ENCODE results near the gene BDH1.
"Not testable (repeated sequence)": the region's sequence is repeated elsewhere in the genome, so short reads cannot be mapped to it uniquely, and the experiment has no call there.

Gene BDH1

DNA sequence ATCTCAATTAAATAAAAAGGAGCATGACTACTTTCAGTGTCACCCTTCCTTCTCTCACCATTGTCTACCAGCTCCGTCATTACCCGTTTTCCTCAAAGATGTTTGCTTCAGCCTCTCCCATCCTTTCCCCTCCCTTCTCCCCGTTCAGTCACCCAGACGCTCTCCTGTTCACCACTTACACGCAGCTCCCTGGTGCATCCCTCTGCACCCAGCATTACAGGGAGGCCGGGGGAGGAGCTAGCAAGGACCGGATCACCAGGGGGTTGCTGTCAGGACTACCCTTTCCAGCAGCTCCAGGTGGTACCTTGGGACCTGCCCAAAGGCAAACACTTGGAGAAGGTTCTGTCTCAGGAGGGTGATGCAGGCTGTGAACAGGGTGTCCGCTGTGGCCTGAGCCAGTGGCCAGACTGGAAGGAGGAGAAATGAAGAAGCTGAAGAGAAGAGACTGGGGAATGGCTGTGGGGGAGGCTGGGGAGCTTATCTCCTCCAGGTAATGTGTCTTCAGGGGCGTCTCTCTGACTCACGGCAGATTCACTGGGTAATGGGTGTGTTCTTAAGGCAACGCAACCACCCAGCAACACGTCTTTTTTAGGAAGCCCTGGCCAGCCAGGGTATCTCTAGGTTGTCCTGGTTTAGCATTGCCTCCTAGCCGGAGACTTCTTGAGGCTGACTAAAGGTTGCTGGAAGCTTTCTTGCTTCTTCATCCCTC is 21.8 kb upstream of the BDH1 start:
- DNase-seq (ENCODE audit: low read depth) = no peak

DNA sequence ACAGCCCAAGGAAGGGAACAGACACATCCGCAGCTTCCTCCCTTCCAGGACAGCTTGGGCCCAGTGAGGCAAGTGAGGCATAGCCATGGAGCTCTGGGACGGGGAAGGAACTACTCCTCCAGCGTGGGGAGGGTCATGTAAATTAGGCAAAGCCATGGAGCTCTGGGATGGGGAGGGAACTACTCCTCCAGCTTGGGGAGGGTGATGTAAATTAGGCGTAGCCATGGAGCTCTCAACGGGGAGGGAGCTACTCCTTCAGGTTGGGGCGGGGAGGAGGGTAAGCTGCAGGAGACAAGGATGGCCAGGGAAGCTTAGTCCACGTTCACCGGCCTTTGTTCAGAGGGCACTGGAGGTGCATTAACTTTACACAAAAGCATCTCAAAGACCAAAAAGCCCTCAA is 21.1 kb upstream of the BDH1 start:
- no peak for DNase-seq (ENCODE audit: low read depth)

DNA sequence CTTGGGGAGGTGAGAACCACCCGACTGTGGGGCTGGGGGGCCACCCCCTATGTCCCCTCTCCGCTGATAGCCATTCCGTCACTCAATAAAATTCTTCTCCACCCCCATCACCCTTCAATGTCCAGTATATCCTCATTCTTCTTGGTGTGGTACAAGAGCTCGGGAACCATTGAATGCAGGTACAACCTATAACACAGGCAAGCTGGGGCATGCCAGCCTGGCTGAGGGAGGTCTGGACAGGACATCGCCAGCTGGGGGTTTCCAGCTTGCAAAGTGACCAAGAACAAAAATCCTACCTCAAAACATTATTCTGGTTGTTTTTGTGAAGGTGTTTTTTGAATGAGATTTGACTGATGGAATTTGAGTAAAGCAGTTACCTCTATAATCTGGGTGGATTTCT is 19.6 kb upstream of the BDH1 start:
- DNase-seq (ENCODE audit: low read depth) = no peak

DNA sequence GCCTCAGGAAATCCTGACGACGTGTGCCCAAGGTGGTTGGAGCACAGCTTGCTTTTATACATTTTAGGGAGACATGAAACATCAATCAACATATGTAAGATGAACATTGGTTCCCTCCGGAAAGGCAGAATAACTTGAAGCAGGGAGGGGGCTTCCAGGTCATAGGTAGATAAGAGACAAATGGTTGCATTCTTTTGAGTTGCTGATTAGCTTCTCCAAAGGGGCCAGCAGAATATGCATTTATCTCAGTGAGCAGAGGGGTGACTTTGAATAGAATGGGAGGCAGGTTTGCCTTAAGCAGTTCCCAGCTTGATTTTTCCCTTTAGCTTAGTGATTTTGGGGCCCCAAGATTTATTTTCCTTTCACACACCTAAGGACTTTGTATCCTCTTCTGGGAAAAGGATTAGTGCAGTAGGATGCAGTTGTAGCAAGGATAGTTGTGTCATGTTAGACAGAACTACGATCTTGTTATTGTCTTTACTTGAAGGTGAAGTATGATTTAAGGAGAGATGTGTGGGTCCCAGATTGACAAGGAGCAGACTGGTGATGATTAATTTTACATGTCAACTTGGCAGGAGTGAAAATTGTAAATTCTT is 18.7 kb upstream of the BDH1 start:
- DNase-seq (ENCODE audit: low read depth) = not testable (repeated sequence)

DNA sequence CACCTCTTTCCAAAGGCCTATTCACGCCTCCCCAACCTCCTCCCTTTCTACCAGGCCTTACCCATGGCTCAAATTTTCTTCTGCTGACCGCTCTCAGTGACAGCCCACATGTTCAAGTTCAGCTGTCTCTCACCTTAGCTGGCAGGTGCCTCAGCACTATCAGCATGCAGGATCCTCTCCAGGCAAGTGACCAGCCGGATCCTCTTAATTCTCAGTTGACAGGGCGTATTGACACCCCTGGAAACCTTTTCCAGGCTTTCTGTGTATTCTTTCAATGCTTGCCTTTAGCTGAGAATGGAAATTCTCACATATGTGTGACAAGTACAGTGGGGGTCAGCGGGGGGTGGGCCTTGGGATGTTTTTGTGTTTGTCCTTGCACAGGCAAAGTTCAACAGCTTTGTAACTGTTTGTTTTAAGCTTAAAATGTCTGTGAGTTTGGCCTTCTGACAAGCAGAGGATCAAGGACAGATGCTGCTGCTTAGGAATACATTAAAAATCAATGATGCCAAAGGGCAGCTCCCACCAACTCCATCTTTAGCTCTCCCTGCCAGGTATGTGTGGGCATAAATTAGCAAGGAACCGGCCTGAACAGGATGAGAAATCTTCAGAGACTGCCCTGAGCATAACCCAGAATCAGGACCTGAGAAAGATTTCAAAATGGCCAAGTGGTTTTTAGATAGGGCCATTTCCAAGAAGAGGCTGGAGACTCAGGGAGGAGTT is 17.4 kb upstream of the BDH1 start:
- no peak for DNase-seq (ENCODE audit: low read depth)

DNA sequence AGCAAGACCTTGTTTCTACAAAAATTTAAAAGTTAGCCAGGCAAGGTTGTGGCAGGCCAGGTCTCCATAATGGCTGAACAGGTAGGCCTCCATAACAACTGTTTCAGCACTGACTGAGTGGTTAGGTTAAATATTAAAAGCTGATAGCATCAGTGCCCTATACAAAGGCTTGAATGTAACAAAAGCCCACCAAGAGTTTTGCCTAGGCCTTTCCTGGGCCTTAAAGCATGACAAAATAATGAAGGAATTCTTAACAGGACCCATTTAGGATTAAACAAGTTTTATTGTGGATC is 16.1 kb upstream of the BDH1 start:
- not testable (repeated sequence) for DNase-seq (ENCODE audit: low read depth)

DNA sequence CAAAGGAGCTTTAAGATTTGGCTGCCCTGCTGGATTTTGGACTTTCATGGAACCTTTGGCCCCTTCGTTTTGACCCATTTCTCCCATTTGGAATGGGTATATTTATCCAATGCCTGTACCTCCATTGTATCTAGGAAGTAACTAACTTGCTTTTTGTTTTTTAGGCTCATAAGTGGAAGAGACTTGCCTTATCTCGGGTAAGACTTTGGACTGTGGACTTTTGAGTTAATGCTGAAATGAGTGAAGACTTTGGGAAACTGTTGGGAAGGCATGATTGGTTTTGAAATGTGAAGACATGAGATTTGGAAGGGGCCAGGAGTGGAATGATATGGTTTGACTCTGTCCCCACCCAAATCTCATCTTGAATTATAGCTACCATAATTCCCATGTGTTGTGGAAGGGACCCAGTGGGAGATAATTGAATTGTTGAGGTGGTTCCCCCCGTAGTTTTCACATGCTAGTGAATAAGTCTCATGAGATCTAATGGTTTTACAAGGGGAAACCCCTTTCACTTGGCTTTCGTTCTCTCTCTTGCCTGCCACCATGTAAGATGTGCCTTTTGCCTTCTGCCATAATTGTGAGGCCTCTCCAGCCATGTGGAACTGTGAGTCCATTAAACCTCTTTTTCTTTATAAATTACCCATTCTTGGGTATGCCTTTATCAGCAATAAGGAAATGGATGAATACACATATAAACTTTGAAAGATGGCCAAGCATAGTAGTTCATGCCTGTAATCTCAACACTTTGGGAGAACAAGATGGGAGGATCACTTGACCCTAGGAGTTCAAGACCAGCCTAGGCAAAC is 15.5 kb upstream of the BDH1 start:
- DNase-seq (ENCODE audit: low read depth) = not testable (repeated sequence)

DNA sequence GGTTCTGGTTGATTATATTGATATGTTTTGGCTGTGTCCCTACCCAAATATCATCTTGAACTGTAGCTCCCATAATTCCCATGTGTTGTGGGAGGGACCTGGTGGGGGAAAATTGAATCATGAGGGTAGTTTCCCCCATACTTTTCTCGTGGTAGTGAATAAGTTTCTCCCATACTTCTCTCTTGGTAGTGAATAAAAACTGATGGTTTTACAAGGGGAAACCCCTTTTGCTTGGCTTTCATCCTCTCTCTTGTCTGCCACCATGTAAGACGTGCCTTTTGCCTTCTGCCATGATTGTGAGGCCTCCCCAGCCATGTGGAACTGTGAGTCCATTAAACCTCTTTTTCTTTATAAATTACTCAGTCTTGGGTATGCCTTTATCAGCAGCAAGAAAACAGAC is 13.7 kb upstream of the BDH1 start:
- not testable (repeated sequence) for DNase-seq (ENCODE audit: low read depth)

DNA sequence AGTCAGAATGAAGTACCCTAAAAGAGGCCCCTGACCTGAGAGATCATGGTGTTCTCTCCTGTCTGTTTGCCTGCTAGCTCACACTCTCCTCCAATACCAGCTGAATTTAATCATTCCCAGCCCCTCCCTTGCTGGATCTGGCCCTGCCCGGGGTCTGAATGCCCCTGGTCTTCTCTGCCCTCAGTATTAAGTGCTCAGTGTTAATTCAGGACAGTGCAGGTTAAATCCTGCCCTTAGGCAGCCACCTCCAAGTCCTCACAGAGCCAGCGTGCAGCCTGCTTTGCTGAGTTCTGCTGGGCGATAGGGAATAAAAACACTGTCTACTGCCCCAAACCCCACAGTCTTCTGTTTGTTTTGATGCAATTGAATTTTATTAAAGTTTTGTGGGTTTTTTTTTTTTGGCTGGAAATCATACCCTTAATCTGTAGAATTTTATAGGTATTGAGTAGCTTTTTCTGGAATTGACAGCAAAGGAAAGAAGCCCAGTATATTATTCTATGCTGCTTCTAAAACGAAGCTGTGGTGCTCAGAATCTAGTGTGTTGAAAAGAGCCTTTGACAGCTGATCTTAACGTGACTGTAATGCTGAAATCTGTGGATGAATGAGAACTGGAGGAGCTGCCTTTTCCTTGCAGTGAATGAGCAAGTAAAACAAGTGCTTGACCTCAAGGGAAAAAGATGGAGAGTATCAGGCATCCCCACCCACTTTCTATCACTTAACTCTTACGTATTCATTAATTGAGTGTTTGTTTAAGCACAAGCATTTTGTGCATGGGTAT is 12.3 kb upstream of the BDH1 start:
- DNase-seq (ENCODE audit: low read depth) = no peak

DNA sequence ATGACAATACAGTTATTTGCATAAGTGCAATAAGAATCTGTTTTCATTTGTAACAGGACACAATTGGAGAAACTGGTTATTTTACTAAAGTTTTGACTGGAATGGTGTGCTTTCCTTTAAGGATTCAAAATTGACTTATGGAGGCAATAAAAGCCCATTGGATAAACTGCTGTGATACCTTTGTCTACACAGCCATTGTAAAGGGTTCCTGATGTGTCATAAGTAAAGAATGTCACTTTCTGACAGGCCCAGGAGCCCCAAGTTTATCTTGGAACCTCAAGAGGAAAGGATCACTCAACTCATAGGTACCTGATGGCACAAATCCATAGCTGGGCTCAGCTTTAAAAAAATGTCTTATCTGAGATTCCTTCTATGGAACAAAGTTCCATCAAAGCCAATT is 10.4 kb upstream of the BDH1 start:
- DNase-seq (ENCODE audit: low read depth) = not testable (repeated sequence)

DNA sequence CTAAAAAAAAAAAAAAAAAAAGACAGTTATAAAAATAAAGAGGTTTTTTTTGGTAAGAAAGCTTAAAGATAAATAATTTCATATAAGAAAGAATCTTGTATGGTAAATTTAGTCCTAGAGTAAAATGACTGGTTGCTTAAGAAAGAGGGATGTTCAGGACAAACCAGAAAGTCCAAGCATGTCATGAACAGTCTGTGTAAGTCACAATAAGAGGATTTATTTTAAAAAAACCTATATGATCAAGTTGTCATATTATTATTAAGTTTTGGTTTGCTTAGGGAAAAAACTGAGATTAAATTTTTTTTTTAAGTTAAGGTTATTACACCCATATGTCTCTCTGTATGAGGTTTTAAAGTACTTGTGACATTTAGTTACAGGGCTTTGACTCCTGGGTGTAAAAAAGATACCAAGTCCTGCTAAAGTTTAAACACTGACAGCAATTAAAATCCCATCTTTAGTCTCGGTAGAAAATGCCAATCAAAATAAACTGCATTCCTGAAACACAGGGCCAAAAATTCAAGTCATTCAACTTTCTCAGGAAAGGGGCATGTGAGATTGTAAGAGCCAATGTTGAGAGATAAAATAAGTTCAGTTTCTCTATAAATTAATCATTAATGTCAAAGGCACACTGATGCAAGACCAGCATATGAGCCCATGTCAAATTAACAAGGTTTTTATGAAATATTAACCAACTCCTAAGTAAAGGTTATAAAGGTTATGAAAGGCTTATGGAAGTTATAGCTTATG is 8.5 kb upstream of the BDH1 start:
- DNase-seq (ENCODE audit: low read depth) = no peak

DNA sequence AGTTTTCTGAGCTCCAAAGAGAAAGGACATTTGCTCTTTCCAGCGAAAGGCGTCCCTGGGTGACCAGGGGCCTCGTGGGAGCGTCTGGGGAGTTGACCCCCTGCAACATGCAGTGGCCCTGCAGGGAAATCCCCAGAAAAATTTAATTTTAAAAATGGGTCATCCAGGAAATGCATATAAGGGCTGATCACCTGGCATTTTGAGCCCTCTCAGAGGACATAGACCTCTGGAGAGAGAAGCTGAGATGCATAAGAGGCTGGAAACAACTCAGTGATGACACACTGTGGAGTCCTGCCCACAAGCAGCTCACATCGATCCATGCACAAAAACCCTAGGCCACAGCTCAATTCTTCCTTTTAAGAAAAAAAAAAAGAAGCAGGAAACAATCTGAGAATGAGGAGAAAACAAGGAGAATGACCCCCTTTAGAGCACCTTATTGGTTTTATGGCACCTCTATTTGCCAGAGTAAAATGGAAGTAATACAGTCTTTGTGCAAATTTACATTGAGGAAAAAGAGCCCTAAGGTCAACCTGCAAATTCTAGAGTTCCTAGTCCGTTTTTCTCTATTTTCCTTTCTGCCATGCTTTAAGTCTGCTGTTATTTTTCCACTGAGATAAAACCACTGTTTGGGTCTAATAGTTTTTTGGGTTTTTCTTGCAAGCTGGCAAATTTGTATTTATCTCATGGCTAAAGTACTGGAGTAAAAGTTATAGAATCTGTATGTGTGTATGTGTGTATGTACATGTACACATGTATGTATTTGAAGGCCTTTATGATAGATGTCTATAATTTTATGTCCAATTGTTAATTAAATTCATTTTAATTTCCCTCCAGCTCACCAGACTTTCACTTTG is 6.9 kb upstream of the BDH1 start:
- DNase-seq (ENCODE audit: low read depth) = no peak

DNA sequence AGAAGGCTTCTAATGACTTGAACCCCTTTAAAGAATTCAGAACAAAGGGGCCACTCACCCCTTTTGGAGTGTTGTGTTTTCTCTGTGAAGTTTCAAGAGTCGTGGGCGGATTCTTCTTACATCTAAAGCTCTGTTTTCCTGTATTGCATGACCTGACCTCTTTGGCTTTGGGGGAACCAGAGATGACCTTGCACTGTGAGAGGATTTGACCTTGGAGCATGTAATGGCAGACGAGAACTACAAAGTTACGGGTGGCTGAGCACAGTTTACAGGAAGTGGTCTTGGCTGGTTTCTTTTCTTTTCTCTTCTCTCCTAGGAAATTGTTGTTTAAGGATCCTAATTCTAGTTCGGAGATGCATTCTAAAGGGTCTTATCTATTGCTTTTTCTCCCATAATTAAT is 6.2 kb upstream of the BDH1 start:
- no peak for DNase-seq (ENCODE audit: low read depth)

DNA sequence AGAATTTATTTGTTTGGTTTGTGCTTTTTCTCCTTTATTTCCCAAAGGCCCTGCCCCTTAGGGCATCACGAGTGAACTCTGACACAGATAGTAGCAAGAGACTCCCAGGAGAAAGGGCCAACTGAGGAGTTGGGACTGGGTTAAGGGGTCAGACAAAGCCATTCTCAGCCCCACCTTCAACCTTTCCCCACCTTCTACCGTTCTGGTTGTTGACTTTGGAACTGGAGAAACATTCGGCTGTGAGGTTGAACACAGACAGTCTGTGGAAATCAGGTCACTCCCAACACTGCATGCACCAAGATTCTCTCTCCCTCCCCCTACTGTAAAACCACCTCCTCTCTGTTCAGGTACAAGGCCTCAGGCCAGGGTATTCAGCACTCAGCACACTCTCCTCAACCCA is 3.9 kb upstream of the BDH1 start:
- no peak for DNase-seq (ENCODE audit: low read depth)

DNA sequence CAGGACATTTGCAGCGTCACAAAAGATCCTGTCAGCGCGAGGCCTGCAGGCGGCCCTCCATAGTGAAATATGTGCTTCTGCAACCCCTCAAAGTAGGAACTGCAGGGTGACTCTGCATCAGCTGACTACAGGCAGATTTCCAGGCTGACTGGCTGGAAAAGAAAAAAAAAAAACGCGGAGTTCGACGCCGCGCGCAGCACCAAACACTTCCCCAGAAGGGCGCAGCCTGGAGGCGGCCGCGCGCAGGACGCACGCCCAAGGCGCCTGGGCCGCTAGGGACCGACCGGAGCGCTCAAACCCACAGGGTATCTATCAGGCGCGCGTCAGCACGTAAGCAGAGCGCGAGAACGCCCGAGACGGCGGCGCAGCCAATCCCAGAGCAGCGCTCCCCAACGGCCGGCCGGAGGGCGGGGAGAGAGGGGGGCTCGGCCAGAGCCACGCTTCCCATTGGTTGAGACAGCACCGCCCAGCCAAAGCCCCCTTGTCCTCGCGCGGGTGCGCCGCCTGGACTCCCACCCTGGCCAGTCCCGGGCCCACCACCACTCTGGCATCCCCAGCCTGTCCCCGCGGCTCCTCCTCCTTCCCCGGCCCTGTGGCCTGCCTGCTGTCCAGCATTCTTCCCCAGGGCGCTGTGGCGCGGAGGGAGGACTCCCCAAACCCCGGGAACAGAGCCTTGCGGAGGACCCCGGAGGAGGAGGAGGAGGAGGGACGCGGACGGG is 1.0 kb downstream of the BDH1 start:
- DNase-seq (ENCODE audit: low read depth) = peak; percentile 79

DNA sequence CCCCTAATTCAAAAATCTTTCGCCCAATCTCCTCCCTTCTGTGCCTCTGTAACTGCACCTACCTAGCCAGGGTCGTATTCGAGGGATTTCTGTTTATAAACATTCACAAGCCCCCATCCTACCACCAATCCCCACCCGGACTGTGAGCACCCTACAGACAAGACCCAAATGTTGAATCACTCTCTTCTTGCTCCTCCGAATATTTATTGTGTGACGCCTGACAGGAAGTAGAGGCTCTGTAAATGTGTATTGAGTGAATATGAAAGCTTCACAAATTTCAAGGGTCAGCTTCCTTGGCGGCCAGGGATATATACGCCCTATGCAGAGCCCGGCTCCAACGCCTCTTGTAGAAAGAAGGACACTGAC is 1.6 kb downstream of the BDH1 start:
- no peak for DNase-seq (ENCODE audit: low read depth)

DNA sequence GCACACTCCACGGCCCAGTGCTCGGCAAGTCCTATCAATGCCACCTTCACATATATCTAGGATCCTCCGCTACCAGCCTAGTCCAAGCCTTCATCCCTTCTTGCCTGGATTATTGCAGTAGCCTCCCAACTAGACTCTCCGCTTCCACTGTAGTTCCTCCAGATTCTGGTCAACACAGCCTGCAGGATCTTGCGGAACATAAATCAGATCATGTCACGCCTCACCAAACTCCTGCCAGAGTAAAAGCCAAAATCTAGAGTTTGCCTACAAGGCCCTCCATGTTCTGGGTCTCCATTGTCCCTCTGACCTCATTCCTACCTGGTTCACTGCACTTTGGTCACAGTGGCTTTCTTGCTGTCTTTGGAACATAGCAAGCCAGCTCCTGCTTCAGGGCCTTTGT is 3.6 kb downstream of the BDH1 start:
- no peak for DNase-seq (ENCODE audit: low read depth)

DNA sequence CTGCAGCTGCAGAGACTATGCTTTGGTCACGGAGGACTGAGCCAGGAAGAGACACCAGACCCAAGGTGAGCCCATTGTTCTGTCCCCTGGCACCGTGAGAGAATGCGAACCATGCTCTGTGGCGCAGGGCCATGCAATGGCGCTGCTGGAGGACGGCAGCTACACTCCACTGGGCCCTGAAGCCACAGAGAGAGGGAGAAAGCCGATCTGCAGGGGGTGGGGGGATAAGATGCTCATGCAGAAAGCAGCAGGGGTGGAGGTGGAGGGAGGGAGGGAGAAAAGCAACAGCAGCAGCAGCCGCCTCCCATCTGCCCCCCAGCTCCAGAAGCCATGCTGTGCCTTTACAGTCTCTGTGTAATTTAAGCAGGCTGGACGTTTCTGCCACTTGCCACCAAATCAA is 5.3 kb downstream of the BDH1 start:
- no peak for DNase-seq (ENCODE audit: low read depth)

DNA sequence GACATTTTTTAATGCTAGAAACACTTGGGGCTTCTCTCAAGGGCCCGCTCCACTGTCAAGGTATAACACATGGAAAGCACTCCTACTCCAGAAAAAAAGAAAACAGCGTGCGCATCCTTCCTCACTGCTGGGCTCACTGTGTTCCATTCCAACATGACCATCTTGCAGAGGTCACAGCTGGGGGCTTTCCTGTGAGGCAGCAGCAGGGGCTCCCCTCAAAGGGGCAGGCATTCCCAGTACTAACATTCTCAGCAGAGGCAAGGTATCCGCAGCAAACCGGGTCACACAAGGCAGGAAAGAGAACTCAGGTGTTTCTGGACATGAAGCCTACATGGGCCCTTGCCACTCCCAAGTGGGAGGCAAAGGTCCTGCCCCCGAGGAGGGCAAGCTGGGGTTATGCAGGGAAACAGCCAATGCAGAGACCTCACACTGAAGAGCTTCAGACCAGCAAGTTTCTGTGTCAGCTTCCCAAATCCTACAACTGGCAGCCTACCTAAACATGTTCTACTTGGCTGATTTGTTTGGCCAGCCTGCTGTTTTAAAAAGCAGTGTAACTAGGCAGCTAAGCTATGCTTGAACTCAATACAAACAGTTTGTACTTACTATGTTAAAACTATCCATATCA is 6.4 kb downstream of the BDH1 start:
- no peak for DNase-seq (ENCODE audit: low read depth)
